DMS 273 treated with DMSO at 0.1 percent for 48 hours (cell line): ENCODE measurements around the gene CCDC122.
"Not testable (repeated sequence)": the region's sequence is repeated elsewhere in the genome, so short reads cannot be mapped to it uniquely, and the experiment has no call there.

ENCODE experiments used
- DNase-seq: peaks from one replicate; lab custom pipeline; 2025; lab: John Stamatoyannopoulos, UW

The CCDC122 gene

GRCh38 chr13:43877326-43877725, 2.2 kb downstream of the CCDC122 start:
- no peak for DNase-seq

- DNase-seq: no peak
Observed at GRCh38 chr13:43876366-43876765, 3.2 kb downstream of the CCDC122 start.

- DNase-seq: peak; percentile 24
Observed at GRCh38 chr13:43874504-43875092, 4.9 kb downstream of the CCDC122 start.

- no peak for DNase-seq
Observed at GRCh38 chr13:43872181-43872580, 7.4 kb downstream of the CCDC122 start.

- DNase-seq: no peak
Observed at GRCh38 chr13:43865892-43866291, 13.6 kb downstream of the CCDC122 start.

- DNase-seq: no peak
Observed at GRCh38 chr13:43864921-43865320, 14.6 kb downstream of the CCDC122 start.

- no peak for DNase-seq
Observed at GRCh38 chr13:43861863-43862262, 17.7 kb downstream of the CCDC122 start.

- no peak for DNase-seq
Observed at GRCh38 chr13:43852923-43853404, 26.6 kb downstream of the CCDC122 start.

- DNase-seq: no peak
Observed at GRCh38 chr13:43850873-43851272, 28.7 kb downstream of the CCDC122 start.

GRCh38 chr13:43848001-43848649, 31.4 kb downstream of the CCDC122 start:
- no peak for DNase-seq

- DNase-seq: no peak
Observed at GRCh38 chr13:43846496-43847158, 32.9 kb downstream of the CCDC122 start.

- no peak for DNase-seq
Observed at GRCh38 chr13:43838909-43839308, 40.6 kb downstream of the CCDC122 start.

GRCh38 chr13:43835701-43836100, 43.8 kb downstream of the CCDC122 start:
- DNase-seq: no peak

GRCh38 chr13:43831088-43831487, 48.5 kb downstream of the CCDC122 start:
- DNase-seq: no peak

GRCh38 chr13:43830497-43830881, 49.1 kb downstream of the CCDC122 start:
- DNase-seq: no peak

GRCh38 chr13:43824656-43825055, 54.9 kb downstream of the CCDC122 start:
- not testable (repeated sequence) for DNase-seq

GRCh38 chr13:43822969-43823368, 56.6 kb downstream of the CCDC122 start:
- no peak for DNase-seq

- DNase-seq: no peak
Observed at GRCh38 chr13:43816401-43816889, 63.1 kb downstream of the CCDC122 start.

GRCh38 chr13:43815204-43815603, 64.3 kb downstream of the CCDC122 start:
- no peak for DNase-seq

GRCh38 chr13:43808676-43809075, 70.9 kb downstream of the CCDC122 start:
- DNase-seq: no peak

- DNase-seq: no peak
Observed at GRCh38 chr13:43805681-43806128, 73.8 kb downstream of the CCDC122 start.

- no peak for DNase-seq
Observed at GRCh38 chr13:43805071-43805468, 74.5 kb downstream of the CCDC122 start.

- peak; percentile 42 for DNase-seq
Observed at GRCh38 chr13:43804461-43805070, 75.0 kb downstream of the CCDC122 start.
